HepG2 (cell line): ENCODE results near the gene GPC6.

Experiments
- CBX2 ChIP-seq, 2 experiments: fragments of 200-600 bp in 1 of 2; sonication (generic); formaldehyde crosslinking in 1 of 2; IDR thresholded peaks; 2 replicates each; pipeline versions ENCODE4 v1.7.0 to v1.8.1; 2018 to 2022; ENCODE audit warnings: low read depth in 2 of 2, low read length in 1 of 2, mild to moderate bottlenecking in 1 of 2, missing genetic modification reagents in 1 of 2
- EZH2 ChIP-seq: conservative IDR thresholded peaks from 2 replicates; pipeline ENCODE4 v1.6.1; 2012; ENCODE audit warnings: mild to moderate bottlenecking, low read depth, low read length, moderate library complexity
- HNRNPL ChIP-seq: fragments of 200-400 bp; formaldehyde crosslinking; IDR thresholded peaks from 2 replicates; pipeline ENCODE4 v1.6.1; 2017; ENCODE audit warnings: mild to moderate bottlenecking, low read depth, low read length
- NCOR1 ChIP-seq: fragments of 200-600 bp; sonication (generic); IDR thresholded peaks from 2 replicates; pipeline ENCODE4 v1.7.0; 2017; ENCODE audit warnings: antibody characterized with exemption, low read length, borderline replicate concordance
- SP1 ChIP-seq, 2 experiments: fragments of 450-650 bp in 1 of 2; sonication (generic) in 1 of 2; formaldehyde crosslinking in 1 of 2; IDR thresholded peaks; 2 replicates each; pipeline versions ENCODE4 v1.4.0 to v1.6.1; 2016 to 2020; ENCODE audit warnings: missing genetic modification reagents in 1 of 2
- TCF7 ChIP-seq: sonication (generic); IDR thresholded peaks from 2 replicates; pipeline ENCODE4 v1.6.1; 2016; ENCODE audit warnings: antibody characterized with exemption, low read depth
- ZNF350 ChIP-seq: sonication (generic); formaldehyde crosslinking; IDR thresholded peaks from 2 replicates; pipeline ENCODE4 v1.4.0; 2020; ENCODE audit warnings: mild to moderate bottlenecking, low read depth, missing genetic modification reagents, borderline replicate concordance
- ZNF607 ChIP-seq: sonication (generic); formaldehyde crosslinking; IDR thresholded peaks from 2 replicates; pipeline ENCODE4 v1.5.1; 2020; ENCODE audit warnings: missing genetic modification reagents, mild to moderate bottlenecking, borderline replicate concordance
- TF ChIP-seq, protein P1 (sequence below): IDR thresholded peaks from 2 replicates; pipeline ENCODE4 v1.6.1; 2016; ENCODE audit warnings: missing biosample characterization, missing genetic modification reagents, low read depth
- TF ChIP-seq, protein P2 (sequence below): sonication (generic); formaldehyde crosslinking; IDR thresholded peaks from 2 replicates; pipeline ENCODE4 v1.4.0; 2020; ENCODE audit warnings: mild to moderate bottlenecking, missing genetic modification reagents
- TF ChIP-seq, protein P3 (sequence below), 2 experiments: fragments of 450-650 bp in 1 of 2; sonication (generic) in 1 of 2; formaldehyde crosslinking in 1 of 2; IDR thresholded peaks; 2 replicates each; pipeline versions ENCODE4 v1.6.1 to v1.8.0; 2016 to 2022; ENCODE audit warnings: antibody characterized with exemption in 1 of 2, mild to moderate bottlenecking in 1 of 2, missing genetic modification reagents in 1 of 2
- TF ChIP-seq, protein P4 (sequence below), 2 experiments: sonication (generic) in 1 of 2; formaldehyde crosslinking in 1 of 2; IDR thresholded peaks; 2 replicates each; pipeline versions ENCODE4 v1.4.0 to v1.6.1; 2016 to 2020; ENCODE audit warnings: borderline replicate concordance in 1 of 2, low read depth in 1 of 2, mild to moderate bottlenecking in 1 of 2, missing genetic modification reagents in 1 of 2
- TF ChIP-seq, protein P5 (sequence below): sonication (generic); formaldehyde crosslinking; IDR thresholded peaks from 2 replicates; pipeline ENCODE4 v1.5.0; 2020; ENCODE audit warnings: mild to moderate bottlenecking, missing genetic modification reagents, moderate library complexity

DNA sequence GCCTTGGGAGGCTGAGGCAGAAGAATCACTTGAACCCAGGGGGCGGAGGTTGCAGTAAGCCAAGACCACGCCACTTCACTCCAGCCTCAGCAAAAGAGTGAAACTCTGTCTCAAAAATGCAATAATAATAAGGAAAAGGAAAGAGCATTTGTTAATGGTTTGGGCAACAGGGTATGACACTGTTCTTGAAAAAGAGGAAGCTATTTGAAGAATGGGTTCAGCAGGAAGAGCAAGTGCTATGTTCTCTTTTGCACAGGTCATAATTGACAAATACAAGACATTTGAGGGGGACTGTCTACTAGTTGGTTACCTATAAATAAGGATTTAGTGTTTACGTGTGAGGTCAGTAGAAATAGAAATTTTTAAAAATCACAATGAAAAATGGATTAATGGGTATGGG, 1034.6 kb downstream of the GPC6 start:
- no peak for TF ChIP-seq HNRNPL
- no peak for TF ChIP-seq NCOR1
- TF ChIP-seq TCF7 = no peak
- TF ChIP-seq CBX2 (IDR thresholded peaks at IDR 0.05; ENCODE audit: low read depth, low read length) = no peak
- no peak for TF ChIP-seq CBX2 (CRISPR knock-in tag; IDR thresholded peaks at IDR 0.05; ENCODE audit: low read depth)
- TF ChIP-seq ZNF607 (CRISPR knock-in tag) = no peak
- TF ChIP-seq, protein P1, sequence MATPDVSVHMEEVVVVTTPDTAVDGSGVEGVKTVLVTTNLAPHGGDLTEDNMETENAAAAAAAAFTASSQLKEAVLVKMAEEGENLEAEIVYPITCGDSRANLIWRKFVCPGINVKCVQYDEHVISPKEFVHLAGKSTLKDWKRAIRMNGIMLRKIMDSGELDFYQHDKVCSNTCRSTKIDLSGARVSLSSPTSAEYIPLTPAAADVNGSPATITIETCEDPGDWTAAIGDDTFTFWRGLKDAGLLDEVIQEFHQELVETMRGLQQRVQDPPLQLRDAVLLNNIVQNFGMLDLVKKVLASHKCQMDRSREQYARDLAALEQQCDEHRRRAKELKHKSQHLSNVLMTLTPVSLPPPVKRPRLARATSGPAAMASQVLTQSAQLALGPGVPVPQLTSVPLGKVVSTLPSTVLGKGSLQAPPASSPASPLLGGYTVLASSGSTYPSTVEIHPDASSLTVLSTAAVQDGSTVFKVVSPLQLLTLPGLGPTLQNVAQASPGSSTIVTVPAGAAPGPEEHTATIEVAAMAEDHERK = no peak
- no peak for TF ChIP-seq ZNF350 (CRISPR knock-in tag)
- TF ChIP-seq, protein P2, sequence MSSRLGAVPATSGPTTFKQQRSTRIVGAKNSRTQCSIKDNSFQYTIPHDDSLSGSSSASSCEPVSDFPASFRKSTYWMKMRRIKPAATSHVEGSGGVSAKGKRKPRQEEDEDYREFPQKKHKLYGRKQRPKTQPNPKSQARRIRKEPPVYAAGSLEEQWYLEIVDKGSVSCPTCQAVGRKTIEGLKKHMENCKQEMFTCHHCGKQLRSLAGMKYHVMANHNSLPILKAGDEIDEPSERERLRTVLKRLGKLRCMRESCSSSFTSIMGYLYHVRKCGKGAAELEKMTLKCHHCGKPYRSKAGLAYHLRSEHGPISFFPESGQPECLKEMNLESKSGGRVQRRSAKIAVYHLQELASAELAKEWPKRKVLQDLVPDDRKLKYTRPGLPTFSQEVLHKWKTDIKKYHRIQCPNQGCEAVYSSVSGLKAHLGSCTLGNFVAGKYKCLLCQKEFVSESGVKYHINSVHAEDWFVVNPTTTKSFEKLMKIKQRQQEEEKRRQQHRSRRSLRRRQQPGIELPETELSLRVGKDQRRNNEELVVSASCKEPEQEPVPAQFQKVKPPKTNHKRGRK (CRISPR knock-in tag) = no peak
- TF ChIP-seq, protein P3, sequence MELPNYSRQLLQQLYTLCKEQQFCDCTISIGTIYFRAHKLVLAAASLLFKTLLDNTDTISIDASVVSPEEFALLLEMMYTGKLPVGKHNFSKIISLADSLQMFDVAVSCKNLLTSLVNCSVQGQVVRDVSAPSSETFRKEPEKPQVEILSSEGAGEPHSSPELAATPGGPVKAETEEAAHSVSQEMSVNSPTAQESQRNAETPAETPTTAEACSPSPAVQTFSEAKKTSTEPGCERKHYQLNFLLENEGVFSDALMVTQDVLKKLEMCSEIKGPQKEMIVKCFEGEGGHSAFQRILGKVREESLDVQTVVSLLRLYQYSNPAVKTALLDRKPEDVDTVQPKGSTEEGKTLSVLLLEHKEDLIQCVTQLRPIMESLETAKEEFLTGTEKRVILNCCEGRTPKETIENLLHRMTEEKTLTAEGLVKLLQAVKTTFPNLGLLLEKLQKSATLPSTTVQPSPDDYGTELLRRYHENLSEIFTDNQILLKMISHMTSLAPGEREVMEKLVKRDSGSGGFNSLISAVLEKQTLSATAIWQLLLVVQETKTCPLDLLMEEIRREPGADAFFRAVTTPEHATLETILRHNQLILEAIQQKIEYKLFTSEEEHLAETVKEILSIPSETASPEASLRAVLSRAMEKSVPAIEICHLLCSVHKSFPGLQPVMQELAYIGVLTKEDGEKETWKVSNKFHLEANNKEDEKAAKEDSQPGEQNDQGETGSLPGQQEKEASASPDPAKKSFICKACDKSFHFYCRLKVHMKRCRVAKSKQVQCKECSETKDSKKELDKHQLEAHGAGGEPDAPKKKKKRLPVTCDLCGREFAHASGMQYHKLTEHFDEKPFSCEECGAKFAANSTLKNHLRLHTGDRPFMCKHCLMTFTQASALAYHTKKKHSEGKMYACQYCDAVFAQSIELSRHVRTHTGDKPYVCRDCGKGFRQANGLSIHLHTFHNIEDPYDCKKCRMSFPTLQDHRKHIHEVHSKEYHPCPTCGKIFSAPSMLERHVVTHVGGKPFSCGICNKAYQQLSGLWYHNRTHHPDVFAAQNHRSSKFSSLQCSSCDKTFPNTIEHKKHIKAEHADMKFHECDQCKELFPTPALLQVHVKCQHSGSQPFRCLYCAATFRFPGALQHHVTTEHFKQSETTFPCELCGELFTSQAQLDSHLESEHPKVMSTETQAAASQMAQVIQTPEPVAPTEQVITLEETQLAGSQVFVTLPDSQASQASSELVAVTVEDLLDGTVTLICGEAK (IDR thresholded peaks at IDR 0.05) = no peak
- TF ChIP-seq, protein P3 (CRISPR knock-in tag; IDR thresholded peaks at IDR 0.05) = no peak
- TF ChIP-seq, protein P4, sequence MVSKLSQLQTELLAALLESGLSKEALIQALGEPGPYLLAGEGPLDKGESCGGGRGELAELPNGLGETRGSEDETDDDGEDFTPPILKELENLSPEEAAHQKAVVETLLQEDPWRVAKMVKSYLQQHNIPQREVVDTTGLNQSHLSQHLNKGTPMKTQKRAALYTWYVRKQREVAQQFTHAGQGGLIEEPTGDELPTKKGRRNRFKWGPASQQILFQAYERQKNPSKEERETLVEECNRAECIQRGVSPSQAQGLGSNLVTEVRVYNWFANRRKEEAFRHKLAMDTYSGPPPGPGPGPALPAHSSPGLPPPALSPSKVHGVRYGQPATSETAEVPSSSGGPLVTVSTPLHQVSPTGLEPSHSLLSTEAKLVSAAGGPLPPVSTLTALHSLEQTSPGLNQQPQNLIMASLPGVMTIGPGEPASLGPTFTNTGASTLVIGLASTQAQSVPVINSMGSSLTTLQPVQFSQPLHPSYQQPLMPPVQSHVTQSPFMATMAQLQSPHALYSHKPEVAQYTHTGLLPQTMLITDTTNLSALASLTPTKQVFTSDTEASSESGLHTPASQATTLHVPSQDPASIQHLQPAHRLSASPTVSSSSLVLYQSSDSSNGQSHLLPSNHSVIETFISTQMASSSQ (IDR thresholded peaks at IDR 0.05; ENCODE audit: low read depth) = no peak
- TF ChIP-seq, protein P4 (CRISPR knock-in tag; IDR thresholded peaks at IDR 0.05; ENCODE audit: borderline replicate concordance) = no peak
- TF ChIP-seq, protein P5, sequence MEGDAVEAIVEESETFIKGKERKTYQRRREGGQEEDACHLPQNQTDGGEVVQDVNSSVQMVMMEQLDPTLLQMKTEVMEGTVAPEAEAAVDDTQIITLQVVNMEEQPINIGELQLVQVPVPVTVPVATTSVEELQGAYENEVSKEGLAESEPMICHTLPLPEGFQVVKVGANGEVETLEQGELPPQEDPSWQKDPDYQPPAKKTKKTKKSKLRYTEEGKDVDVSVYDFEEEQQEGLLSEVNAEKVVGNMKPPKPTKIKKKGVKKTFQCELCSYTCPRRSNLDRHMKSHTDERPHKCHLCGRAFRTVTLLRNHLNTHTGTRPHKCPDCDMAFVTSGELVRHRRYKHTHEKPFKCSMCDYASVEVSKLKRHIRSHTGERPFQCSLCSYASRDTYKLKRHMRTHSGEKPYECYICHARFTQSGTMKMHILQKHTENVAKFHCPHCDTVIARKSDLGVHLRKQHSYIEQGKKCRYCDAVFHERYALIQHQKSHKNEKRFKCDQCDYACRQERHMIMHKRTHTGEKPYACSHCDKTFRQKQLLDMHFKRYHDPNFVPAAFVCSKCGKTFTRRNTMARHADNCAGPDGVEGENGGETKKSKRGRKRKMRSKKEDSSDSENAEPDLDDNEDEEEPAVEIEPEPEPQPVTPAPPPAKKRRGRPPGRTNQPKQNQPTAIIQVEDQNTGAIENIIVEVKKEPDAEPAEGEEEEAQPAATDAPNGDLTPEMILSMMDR (CRISPR knock-in tag) = no peak
- no peak for TF ChIP-seq EZH2
- TF ChIP-seq SP1 (IDR thresholded peaks at IDR 0.05) = no peak
- TF ChIP-seq SP1 (CRISPR knock-in tag; IDR thresholded peaks at IDR 0.05) = no peak
